Activated T-helper 17 cell treated with anti-CD3 and anti-CD28 coated beads, Interleukin-2, amount 50 U/mL, for 72 hours (primary cell): ENCODE measurements around the gene TMEM38B. TPM values are rescaled to one million over a fixed set of nuclear protein-coding genes. Genes with fewer than 3 reads are reported as not detected.
"Not testable (repeated sequence)": the region's sequence is repeated elsewhere in the genome, so short reads cannot be mapped to it uniquely, and the experiment has no call there.

Source experiments
- ATAC-seq: fragments of 150-1000 bp; cut with Tn5 transposase; replicated peaks from 2 replicates; pipeline ENCODE4 v1.10.0; 2021; ENCODE audit warnings: mild to moderate bottlenecking, moderate library complexity
- H3K27ac Mint-ChIP-seq: one replicate; pipeline ENCODE4 v1.8.0; 2022; ENCODE audit warnings: mixed read lengths
- H3K27me3 Mint-ChIP-seq: one replicate; pipeline ENCODE4 v1.8.0; 2022; ENCODE audit warnings: mixed read lengths
- H3K36me3 Mint-ChIP-seq: one replicate; pipeline ENCODE4 v1.8.0; 2022; ENCODE audit warnings: low read depth, mild to moderate bottlenecking, mixed read lengths
- H3K4me1 Mint-ChIP-seq: one replicate; pipeline ENCODE4 v1.8.0; 2022; ENCODE audit warnings: mixed read lengths
- H3K4me3 Mint-ChIP-seq: one replicate; pipeline ENCODE4 v1.8.0; 2022; ENCODE audit warnings: mild to moderate bottlenecking, mixed read lengths
- H3K9me3 Mint-ChIP-seq: one replicate; pipeline ENCODE4 v1.8.0; 2022; ENCODE audit warnings: mixed read lengths
- total RNA-seq, 2 donors: library from RNA; stranded (reverse); gene quantifications; one replicate each; pipeline ENCODE4 v1.2.3, GENCODE V29; 2022

The TMEM38B gene
- total RNA-seq, 2 donors from 2014 or later = 6.6 to 13.5 TPM

DNA sequence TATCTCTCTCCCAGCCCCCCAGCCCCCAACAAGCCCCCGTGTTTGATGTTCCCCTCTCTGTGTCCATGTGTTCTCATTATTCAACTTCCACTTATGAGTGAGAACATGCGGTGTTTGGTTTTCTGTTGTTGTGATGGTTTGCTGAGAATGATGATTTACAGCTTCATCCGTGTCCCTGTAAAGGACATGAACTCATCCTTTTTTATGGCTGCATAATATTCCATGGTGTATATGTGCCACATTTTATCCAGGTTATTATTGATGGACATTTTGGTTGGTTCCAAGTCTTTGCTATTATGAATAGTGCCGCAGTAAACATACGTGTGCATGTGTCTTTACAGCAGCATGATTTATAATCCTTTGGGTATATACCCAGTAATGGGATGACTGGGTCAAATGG, 33.9 kb downstream of the TMEM38B start:
- H3K27ac Mint-ChIP-seq, H3K4me1 Mint-ChIP-seq, H3K4me3 Mint-ChIP-seq, ATAC-seq, H3K9me3 Mint-ChIP-seq, H3K27me3 Mint-ChIP-seq: not testable (repeated sequence)
- H3K36me3 Mint-ChIP-seq = peaks cover 25% of the 10 kb centered on the region

DNA sequence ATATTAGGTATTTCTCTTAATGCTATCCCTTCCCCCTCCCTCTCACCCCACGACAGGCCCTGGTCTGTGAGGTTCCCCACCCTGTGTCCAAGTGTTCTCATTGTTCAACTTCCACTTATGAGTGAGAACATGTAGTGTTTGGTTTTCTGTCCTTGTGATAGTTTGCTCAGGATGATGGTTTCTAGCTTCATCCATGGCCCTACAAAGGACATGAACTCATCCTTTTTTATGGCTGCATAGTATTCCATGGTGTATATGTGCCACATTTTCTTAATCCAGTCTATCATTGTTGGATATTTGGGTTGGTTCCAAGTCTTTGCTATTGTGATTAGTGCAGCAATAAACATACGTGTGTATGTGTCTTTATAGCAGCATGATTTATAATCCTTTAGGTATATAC, 37.1 kb downstream of the TMEM38B start:
- H3K27me3 Mint-ChIP-seq, H3K4me1 Mint-ChIP-seq, H3K4me3 Mint-ChIP-seq, H3K27ac Mint-ChIP-seq, ATAC-seq: not testable (repeated sequence)
- H3K36me3 Mint-ChIP-seq = peaks cover 51% of the 10 kb centered on the region
- H3K9me3 Mint-ChIP-seq = peaks cover 16% of the 10 kb centered on the region

DNA sequence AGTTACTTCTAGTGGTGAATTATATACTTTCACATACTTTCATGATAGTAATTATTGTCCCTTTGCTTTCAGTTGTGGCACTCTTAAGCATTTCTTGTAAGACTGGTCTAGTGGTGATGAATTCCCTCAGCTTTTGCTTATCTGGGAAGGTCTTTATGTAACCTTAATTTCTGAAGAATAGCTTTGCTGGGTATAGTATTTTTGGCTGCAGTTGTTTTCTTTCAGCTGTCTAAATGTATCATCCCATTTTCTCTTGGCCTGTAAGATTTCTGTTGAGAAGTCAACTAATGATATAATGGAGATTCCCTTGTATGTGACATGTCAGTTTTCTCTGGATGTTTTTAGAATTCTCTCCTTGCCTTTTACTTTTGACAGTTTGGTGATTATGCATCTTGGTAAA, 41.0 kb downstream of the TMEM38B start:
- no peak overlapping the region for H3K4me3 Mint-ChIP-seq
- H3K36me3 Mint-ChIP-seq = peaks cover 43% of the 10 kb centered on the region
- H3K27ac Mint-ChIP-seq = no peak overlapping the region
- no peak for ATAC-seq
- H3K9me3 Mint-ChIP-seq = peaks cover 16% of the 10 kb centered on the region
- H3K4me1 Mint-ChIP-seq = no peaks in the 10 kb centered on the region
- H3K27me3 Mint-ChIP-seq = no peaks in the 10 kb centered on the region

DNA sequence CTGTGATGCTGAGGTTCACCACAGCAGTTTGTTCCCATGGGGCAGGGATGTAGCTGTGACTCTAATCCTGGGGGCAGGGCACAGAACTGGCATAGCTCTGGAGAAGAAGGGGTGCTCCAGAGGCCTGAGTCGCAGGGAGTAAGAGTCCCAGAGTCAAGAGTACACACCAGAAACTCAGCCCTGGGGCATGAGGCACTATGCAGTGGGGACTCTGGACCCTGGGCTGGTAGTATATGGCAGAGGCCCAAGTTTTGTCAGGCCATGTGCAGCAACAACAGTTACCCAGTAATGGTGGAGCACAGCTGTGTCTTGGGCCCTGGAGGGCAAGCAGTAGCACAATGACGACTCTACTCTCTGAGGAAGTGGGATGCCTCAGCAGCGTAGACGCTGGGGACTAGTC, 42.9 kb downstream of the TMEM38B start:
- Mint-ChIP-seq H3K4me1 (no peaks in the 10 kb centered on the region), H3K27ac (no peak overlapping the region), H3K27me3 (no peaks in the 10 kb centered on the region), H3K9me3 (peaks cover 16% of the 10 kb centered on the region), H3K36me3 (peaks cover 46% of the 10 kb centered on the region), H3K4me3 (no peak overlapping the region)
- ATAC-seq = no peak

DNA sequence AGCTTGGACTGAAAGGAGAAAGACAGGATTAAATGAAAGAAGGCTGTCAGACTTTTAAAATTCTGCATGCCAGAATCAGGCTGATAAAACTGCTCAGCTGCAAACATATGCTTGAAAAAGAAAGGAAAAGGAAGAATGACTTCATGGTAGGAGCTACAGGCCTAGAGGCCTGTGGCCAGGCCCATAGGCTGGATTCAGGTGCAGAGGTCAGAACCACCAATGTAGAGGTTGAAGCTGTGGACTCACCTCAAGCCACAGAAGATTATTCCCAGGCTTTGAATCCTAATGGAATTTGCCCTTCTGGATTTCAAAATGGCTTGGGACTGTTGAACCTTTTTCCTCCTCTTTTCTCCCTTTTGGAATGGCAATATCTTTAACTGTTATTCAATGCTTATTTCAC, 47.7 kb downstream of the TMEM38B start:
- no peaks in the 10 kb centered on the region for H3K9me3 Mint-ChIP-seq
- no peaks in the 10 kb centered on the region for H3K4me1 Mint-ChIP-seq
- H3K36me3 Mint-ChIP-seq = peaks cover 7% of the 10 kb centered on the region
- no peak overlapping the region for H3K27ac Mint-ChIP-seq
- H3K27me3 Mint-ChIP-seq = no peaks in the 10 kb centered on the region
- H3K4me3 Mint-ChIP-seq = no peak overlapping the region
- ATAC-seq = no peak

DNA sequence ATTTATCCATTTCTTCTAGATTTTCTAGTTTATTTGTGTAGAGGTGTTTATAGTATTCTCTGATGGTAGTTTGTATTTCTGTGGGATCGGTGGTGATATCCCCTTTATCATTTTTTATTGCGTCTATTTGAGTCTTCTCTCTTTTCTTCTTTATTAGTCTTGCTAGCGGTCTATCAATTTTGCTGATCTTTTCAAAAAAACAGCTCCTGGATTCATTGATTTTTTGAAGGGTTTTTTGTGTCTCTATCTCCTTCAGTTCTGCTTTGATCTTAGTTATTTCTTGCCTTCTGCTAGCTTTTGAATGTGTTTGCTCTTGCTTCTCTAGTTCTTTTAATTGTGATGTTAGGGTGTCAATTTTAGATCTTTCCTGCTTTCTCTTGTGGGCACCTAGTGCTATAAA, 53.0 kb downstream of the TMEM38B start:
- H3K4me3 Mint-ChIP-seq, H3K4me1 Mint-ChIP-seq, H3K27ac Mint-ChIP-seq, H3K9me3 Mint-ChIP-seq, H3K27me3 Mint-ChIP-seq, ATAC-seq: not testable (repeated sequence)
- peaks cover 36% of the 10 kb centered on the region for H3K36me3 Mint-ChIP-seq

DNA sequence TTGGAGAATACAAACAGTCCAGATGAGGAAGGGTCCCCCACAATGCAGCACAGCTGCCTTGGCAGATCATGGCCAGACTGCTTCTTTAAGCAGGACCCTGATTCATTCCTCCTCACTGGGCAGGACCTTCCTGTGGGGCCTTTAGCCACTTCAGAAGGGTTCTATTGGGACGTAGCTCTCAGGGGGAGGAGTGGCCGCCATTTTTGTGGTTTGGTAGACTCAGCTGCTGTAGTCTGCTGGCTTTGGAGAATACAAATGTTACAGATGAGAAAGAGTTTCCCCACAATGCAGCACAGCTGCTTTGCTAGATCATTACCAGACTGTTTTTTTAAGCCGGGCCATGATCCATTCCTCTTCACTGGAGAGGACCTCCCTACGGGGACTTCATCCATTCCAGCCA, 57.4 kb downstream of the TMEM38B start:
- Mint-ChIP-seq H3K27ac (no peak overlapping the region), H3K4me3 (no peak overlapping the region), H3K4me1 (no peaks in the 10 kb centered on the region), H3K36me3 (peaks cover 36% of the 10 kb centered on the region), H3K9me3 (peaks cover 22% of the 10 kb centered on the region), H3K27me3 (no peaks in the 10 kb centered on the region)
- no peak for ATAC-seq

DNA sequence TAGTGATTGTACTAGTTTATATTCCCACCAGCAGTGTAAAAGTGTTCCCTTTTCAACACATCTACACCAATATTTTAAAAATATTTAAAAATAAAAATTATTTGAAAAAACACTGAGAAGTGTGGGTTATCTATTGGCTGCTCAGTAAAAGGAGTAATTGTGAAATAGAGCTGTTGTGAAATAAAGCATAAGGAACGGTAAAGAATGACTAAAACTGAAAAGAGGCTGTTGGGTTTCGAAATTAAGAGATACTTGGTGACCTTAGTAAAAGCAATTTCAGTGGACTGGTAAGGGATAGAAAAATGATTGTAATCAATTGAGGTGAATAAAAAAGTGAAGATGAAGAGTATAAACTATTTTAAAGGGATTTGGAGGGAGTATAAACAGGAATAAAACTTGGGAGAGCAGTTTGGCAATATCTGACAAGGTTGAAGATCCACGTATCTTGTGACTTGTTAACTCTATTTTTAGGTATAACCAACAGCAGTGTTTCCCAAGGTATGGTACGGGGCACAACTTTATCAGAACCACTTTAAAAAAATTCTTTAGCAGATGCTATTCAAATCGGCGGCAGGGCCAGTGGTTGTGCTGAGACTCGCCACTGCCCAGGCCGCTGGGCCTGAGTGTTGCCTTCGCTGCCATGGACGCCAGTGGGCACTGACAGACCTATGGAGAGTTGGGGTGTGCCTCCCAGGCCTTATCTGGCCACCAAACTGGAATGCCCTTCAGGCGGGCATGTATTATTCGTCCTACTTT, 63.3 kb downstream of the TMEM38B start:
- no peak overlapping the region for H3K4me3 Mint-ChIP-seq
- H3K27me3 Mint-ChIP-seq = no peaks in the 10 kb centered on the region
- peaks cover 6% of the 10 kb centered on the region for H3K36me3 Mint-ChIP-seq
- ATAC-seq = no peak
- peaks cover 21% of the 10 kb centered on the region for H3K9me3 Mint-ChIP-seq
- H3K4me1 Mint-ChIP-seq = no peaks in the 10 kb centered on the region
- H3K27ac Mint-ChIP-seq = no peak overlapping the region

DNA sequence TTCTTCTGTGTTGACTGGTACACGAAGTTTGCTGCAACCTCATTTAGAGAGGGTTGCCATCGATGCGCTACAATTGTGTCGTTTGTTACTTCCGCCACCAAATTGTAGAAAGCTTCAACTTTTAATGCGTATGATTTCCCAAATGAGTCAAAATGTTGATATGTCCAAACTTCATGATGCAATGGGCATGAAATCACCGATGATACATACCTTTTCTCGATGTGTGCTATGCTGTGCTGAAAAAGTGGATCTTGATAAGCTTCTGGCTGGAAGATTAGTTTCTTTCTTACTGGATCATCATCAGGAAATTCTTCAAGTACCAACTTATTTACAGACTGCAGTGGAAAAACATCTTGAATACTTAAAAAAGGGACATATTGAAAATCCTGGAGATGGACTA, 65.7 kb downstream of the TMEM38B start:
- H3K4me1 Mint-ChIP-seq = no peaks in the 10 kb centered on the region
- no peak overlapping the region for H3K4me3 Mint-ChIP-seq
- peaks cover 6% of the 10 kb centered on the region for H3K9me3 Mint-ChIP-seq
- H3K36me3 Mint-ChIP-seq = peaks cover 6% of the 10 kb centered on the region
- H3K27me3 Mint-ChIP-seq = no peaks in the 10 kb centered on the region
- no peak for ATAC-seq
- H3K27ac Mint-ChIP-seq = no peak overlapping the region

DNA sequence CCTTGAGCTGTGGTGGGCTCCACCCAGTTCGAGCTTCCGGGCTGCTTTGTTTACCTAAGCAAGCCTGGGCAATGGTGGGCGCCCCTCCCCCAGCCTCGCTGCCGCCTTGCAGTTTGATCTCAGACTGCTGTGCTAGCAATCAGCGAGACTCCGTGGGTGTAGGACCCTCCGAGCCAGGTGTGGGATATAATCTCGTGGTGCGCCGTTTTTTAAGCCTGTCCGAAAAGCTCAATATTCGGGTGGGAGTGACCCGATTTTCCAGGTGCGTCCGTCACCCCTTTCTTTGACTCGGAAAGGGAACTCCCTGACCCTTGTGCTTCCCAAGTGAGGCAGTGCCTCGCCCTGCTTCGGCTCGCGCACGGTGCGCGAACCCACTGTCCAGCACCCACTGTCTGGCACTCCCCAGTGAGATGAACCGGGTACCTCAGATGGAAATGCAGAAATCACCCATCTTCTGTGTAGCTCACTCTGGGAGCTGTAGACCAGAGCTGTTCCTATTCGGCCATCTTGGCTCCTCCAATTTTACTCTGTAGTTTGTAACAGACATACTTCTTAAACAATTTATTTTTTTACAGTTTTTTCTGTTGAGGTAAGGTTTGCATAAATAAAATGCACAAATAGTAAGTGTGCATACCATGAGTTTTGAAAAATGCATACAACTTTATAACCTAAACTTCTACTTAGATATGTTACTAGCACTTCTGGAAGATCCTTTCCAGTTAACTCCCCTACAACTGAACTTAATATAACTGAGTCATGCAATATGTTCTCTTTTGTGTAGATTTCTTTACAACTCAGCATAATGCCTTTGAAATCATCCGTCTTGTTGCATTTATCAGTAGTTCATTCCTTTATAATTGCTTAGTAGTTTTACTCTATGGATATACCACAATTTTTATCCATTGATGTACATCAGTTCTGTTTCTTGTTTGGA, 88.5 kb downstream of the TMEM38B start:
- not testable (repeated sequence) for H3K27me3 Mint-ChIP-seq, H3K27ac Mint-ChIP-seq, H3K9me3 Mint-ChIP-seq, H3K4me3 Mint-ChIP-seq, ATAC-seq, H3K36me3 Mint-ChIP-seq, H3K4me1 Mint-ChIP-seq

DNA sequence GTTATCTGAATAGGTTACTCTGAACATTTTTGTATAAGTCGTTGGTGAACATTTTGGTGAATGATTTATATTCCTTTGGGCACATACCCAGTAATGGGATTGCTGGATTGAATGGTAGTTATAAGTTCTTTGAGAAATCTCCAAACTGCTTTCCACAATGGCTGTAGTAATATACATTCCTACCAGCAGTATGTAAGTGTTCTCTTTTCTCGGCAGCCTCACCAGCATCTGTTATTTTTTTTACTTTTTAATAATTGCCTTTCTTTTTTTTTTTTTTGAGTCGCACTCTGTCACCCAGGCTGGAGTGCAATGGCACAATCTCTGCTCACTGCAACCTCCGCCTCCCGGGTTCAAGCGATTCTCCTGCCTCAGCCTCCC, 89.1 kb downstream of the TMEM38B start:
- H3K27ac Mint-ChIP-seq, H3K27me3 Mint-ChIP-seq, ATAC-seq, H3K4me1 Mint-ChIP-seq, H3K4me3 Mint-ChIP-seq, H3K36me3 Mint-ChIP-seq: not testable (repeated sequence)
- peaks cover 16% of the 10 kb centered on the region for H3K9me3 Mint-ChIP-seq

DNA sequence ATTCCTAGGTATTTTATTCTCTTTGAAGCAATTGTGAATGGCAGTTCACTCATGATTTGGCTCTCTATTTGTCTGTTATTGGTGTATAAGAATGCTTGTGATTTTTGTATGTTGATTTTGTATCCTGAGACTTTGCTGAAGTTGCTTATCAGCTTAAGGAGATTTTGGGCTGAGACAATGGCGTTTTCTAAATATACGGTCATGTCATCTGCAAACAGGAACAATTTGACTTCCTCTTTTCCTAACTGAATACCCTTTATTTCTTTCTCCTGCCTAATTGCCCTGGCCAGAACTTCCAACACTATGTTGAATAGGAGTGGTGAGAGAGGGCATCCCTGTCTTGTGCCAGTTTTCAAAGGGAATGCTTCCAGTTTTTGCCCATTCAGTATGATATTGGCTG, 92.5 kb downstream of the TMEM38B start:
- not testable (repeated sequence) for H3K27ac Mint-ChIP-seq, H3K4me3 Mint-ChIP-seq, H3K27me3 Mint-ChIP-seq, H3K4me1 Mint-ChIP-seq, H3K36me3 Mint-ChIP-seq, ATAC-seq
- H3K9me3 Mint-ChIP-seq = peaks cover 25% of the 10 kb centered on the region

DNA sequence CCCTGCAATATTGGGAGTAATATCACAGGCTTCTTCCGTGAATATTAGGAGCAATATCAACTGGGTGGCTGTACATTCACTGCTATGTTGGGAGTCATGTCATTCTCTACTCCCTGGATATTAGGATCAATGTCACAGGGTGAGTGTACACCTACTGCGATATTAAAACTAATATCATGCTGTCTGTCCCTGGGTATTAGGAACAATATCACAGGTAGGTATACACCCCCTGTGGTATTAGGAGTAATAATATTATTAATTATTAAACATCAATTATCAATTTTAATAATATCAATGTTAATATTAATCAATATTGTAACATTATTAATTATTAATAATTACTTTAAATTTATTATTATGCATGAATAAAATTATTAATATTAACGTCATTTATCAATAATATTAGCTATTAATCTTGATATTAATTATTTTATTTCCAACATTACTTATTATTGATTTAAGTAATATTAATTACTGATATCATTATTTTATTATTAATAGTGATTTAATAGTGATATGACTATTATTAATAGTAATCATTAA, 121.9 kb downstream of the TMEM38B start:
- no peaks in the 10 kb centered on the region for H3K4me1 Mint-ChIP-seq
- no peak overlapping the region for H3K4me3 Mint-ChIP-seq
- H3K27ac Mint-ChIP-seq = no peak overlapping the region
- H3K9me3 Mint-ChIP-seq = peaks cover 14% of the 10 kb centered on the region
- no peak for ATAC-seq
- no peaks in the 10 kb centered on the region for H3K27me3 Mint-ChIP-seq
- no peaks in the 10 kb centered on the region for H3K36me3 Mint-ChIP-seq

DNA sequence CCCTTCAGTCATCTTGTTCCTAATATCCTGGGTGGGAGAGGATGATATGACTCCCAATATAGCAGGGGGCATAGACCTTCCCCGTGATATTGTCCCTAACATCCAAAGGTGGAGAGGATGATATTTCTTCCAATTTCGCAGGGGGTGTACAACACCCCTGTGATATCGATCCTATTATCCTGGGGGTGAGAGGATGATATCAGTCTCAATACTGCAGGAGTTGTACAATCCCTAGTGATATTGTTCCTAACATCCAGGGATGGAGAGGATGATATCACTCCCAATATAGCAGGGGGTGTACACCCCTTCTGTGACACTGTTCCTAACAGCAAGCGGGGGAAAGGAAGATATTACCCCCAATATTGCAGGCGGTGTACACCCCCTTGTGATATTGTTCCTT, 122.6 kb downstream of the TMEM38B start:
- no peaks in the 10 kb centered on the region for H3K27me3 Mint-ChIP-seq
- no peak for ATAC-seq

DNA sequence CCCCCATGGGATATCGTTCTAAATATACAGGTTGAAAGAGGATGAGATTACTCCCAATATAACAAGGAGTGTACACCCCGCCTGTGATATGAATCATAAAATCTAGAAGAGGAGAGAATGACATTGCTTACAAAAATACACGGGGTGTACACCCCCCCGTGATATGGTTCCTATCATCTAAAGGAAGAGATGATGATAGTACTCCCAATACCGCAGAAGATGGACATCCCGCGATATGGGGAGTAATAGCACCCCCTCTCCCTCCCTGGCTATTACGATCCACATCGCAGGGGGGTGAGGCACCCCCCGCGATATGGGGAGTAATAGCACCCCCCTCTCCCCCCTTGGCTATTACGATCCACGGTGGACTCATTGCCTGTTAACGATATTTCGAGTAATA, 124.6 kb downstream of the TMEM38B start:
- peak; percentile 43 for ATAC-seq
- Mint-ChIP-seq H3K9me3 (peaks cover 7% of the 10 kb centered on the region), H3K4me3 (no peak overlapping the region), H3K4me1 (no peaks in the 10 kb centered on the region), H3K36me3 (no peaks in the 10 kb centered on the region), H3K27ac (no peak overlapping the region), H3K27me3 (no peaks in the 10 kb centered on the region)

More for the DNA sequence above, 122.6 kb downstream of the TMEM38B start:
- no peak overlapping the region for H3K4me3 Mint-ChIP-seq
- H3K27ac Mint-ChIP-seq = no peak overlapping the region
- H3K4me1 Mint-ChIP-seq = no peaks in the 10 kb centered on the region
- H3K36me3 Mint-ChIP-seq = no peaks in the 10 kb centered on the region
- peaks cover 12% of the 10 kb centered on the region for H3K9me3 Mint-ChIP-seq
